Smooth muscle cell (in vitro differentiated cells): Measurements from ENCODE around the gene SINHCAF. TPM values are rescaled to one million over a fixed set of nuclear protein-coding genes. Genes with fewer than 3 reads are reported as not detected.
A peak's percentile ranks its signal among the peaks of the same experiment; 100 is the strongest.
"Not testable (repeated sequence)": the region's sequence is repeated elsewhere in the genome, so short reads cannot be mapped to it uniquely, and the experiment has no call there.

Experiments used
- DNase-seq: peaks from one replicate; lab custom pipeline; 2025; ENCODE audit not compliant: unreplicated experiment; lab: John Stamatoyannopoulos, UW
- H2AFZ ChIP-seq: fragments of 200-600 bp; sonication (generic); 2 replicates; pipeline ENCODE4 v1.6.0; 2016; ENCODE audit warnings: antibody characterized with exemption, low read depth, mild to moderate bottlenecking
- H3F3A ChIP-seq: fragments of 200-600 bp; sonication (generic); 2 replicates; pipeline ENCODE4 v1.6.0; 2017; ENCODE audit warnings: antibody characterized with exemption, low read depth
- H3K27ac ChIP-seq: fragments of 200-600 bp; sonication (generic); 2 replicates; pipeline ENCODE4 v1.5.1; 2016; ENCODE audit warnings: low read depth, mild to moderate bottlenecking
- H3K27me3 ChIP-seq: fragments of 200-600 bp; sonication (generic); 2 replicates; pipeline ENCODE4 v1.6.1; 2016; ENCODE audit warnings: low read depth, mild to moderate bottlenecking
- H3K36me3 ChIP-seq: fragments of 200-600 bp; sonication (generic); 2 replicates; pipeline ENCODE4 v1.5.1; 2016; ENCODE audit warnings: low read depth
- H3K4me1 ChIP-seq: fragments of 200-600 bp; sonication (generic); 2 replicates; pipeline ENCODE4 v1.5.1; 2016; ENCODE audit warnings: low read depth
- H3K4me2 ChIP-seq: fragments of 200-600 bp; sonication (generic); 2 replicates; pipeline ENCODE4 v1.6.0; 2016; ENCODE audit warnings: mild to moderate bottlenecking
- H3K4me3 ChIP-seq: fragments of 200-600 bp; sonication (generic); 2 replicates; pipeline ENCODE4 v1.5.1; 2016; ENCODE audit warnings: mild to moderate bottlenecking
- H3K79me2 ChIP-seq: fragments of 200-600 bp; sonication (generic); 2 replicates; pipeline ENCODE4 v1.6.0; 2016; ENCODE audit warnings: low read depth, mild to moderate bottlenecking
- H3K9ac ChIP-seq: fragments of 200-600 bp; sonication (generic); 2 replicates; pipeline ENCODE4 v1.6.0; 2016; ENCODE audit warnings: low read depth
- H3K9me3 ChIP-seq: fragments of 200-600 bp; sonication (generic); replicated peaks from 2 replicates; pipeline ENCODE4 v1.5.1; 2016; ENCODE audit warnings: low read depth
- H4K20me1 ChIP-seq: fragments of 200-600 bp; sonication (generic); 2 replicates; pipeline ENCODE4 v1.6.0; 2016; ENCODE audit warnings: low read depth
- WGBS: methylation state at CpG from one replicate; pipeline ENCODE4 v1.1.7; 2016; ENCODE audit warnings: low lambda C conversion rate; 5-methylcytosine and 5-hydroxymethylcytosine counted together
- polyA plus RNA-seq: library from polyadenylated mRNA; unstranded; fragments of >200 nt; fragmentation: Nextera tagmentation; extraction: Ambion mirVana; gene quantifications from 2 replicates; pipeline ENCODE4 v1.2.1, GENCODE V29; 2016
- total RNA-seq: library from RNA; depleted of rRNA; stranded (reverse); fragments of >200 nt; gene quantifications from 2 replicates; pipeline ENCODE4 v1.2.3, GENCODE V29; 2014
- TF ChIP-seq, protein P1 (sequence below): fragments of 200-600 bp; sonication (generic); IDR thresholded peaks from 2 replicates; pipeline ENCODE4 v1.5.1; 2017; ENCODE audit warnings: borderline replicate concordance, mild to moderate bottlenecking, antibody characterized with exemption; ENCODE audit not compliant: insufficient read depth, poor library complexity, severe bottlenecking

The SINHCAF gene
- total and polyA plus RNA-seq, 2 experiments from 2014 or later = 41.6 to 101 TPM

DNA sequence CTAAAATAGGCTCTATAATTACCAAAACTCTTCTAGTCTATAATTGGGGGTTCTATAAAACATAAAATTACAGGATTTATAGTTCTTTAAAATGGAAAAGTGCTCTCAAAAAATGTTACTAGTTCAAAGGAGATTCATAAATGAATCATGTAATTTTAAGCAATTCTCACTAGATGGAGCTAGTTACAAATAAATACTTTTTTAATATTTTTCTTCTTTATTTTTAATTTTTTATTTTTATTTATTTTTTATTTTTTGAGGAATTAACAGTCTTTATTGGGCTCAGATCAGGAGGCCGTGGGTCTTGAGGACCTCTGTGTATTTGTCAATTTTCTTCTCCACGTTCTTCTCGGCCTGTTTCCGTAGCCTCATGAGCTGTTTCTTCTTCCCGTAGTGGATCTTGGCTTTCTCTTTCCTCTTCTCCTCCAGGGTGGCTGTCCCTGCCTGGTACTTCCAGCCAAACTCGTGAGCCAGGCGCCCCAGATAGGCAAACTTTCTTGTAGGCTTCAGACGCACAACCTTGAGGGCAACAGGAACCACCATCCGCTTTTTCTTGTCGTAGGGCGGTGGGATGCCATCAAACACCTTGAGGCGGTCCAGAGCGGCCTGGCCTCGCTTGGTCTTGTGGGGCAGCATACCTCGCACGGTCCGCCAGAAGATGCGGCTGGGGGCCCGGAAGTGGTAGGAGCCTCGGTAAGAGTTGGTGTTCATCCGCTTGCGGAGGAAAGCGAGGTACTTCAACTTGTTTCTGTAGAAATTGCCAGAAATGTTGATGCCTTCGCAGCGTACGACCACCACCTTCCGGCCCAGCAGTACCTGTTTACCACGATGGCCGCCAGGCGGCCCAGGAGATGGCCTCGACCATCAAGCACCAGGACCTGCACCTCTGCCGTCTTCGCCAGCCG, 74.0 kb downstream of the SINHCAF start:
- not testable (repeated sequence) for H4K20me1 ChIP-seq, H3K27me3 ChIP-seq, H3K27ac ChIP-seq, H3K4me3 ChIP-seq, H3K79me2 ChIP-seq, H2AFZ ChIP-seq, H3K9me3 ChIP-seq, H3K4me1 ChIP-seq, H3F3A ChIP-seq, H3K4me2 ChIP-seq, DNase-seq, H3K36me3 ChIP-seq, H3K9ac ChIP-seq
- 87% methylated on average over 34 of the region's 34 CpGs for WGBS
- TF ChIP-seq, protein P1, sequence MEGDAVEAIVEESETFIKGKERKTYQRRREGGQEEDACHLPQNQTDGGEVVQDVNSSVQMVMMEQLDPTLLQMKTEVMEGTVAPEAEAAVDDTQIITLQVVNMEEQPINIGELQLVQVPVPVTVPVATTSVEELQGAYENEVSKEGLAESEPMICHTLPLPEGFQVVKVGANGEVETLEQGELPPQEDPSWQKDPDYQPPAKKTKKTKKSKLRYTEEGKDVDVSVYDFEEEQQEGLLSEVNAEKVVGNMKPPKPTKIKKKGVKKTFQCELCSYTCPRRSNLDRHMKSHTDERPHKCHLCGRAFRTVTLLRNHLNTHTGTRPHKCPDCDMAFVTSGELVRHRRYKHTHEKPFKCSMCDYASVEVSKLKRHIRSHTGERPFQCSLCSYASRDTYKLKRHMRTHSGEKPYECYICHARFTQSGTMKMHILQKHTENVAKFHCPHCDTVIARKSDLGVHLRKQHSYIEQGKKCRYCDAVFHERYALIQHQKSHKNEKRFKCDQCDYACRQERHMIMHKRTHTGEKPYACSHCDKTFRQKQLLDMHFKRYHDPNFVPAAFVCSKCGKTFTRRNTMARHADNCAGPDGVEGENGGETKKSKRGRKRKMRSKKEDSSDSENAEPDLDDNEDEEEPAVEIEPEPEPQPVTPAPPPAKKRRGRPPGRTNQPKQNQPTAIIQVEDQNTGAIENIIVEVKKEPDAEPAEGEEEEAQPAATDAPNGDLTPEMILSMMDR = peak; percentile 43

DNA sequence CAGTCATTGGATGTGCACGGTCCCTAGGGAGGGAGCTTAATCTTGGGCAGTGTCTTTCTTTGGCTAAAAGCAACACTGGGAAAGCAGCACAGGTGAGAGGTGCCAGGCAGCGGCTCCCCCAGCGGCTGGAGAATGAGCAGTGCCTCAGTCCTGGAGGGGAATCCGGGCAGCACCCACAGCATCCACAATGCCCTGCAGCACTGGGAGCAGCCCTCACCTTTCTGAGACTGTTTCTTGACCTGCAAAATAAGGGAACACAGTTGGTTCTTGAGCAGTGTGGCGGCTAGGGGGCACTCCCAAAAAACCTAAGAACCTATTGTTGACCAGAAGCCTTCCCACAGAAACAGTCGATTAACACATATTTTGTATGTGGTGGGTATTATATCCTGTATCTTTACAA, 75.8 kb downstream of the SINHCAF start:
- H4K20me1 ChIP-seq = no peaks in the 10 kb centered on the region
- no peak overlapping the region for H3K4me2 ChIP-seq
- no peak for DNase-seq
- no peak overlapping the region for H3K27ac ChIP-seq
- no peak overlapping the region for H2AFZ ChIP-seq
- no peaks in the 10 kb centered on the region for H3K79me2 ChIP-seq
- WGBS = 74% methylated on average over 6 of the region's 6 CpGs
- no peaks in the 10 kb centered on the region for H3K4me1 ChIP-seq
- TF ChIP-seq, protein P1 = no peak
- no peaks in the 10 kb centered on the region for H3K27me3 ChIP-seq
- no peak overlapping the region for H3K4me3 ChIP-seq
- no peaks in the 10 kb centered on the region for H3K9me3 ChIP-seq
- H3K36me3 ChIP-seq = no peaks in the 10 kb centered on the region
- no peak overlapping the region for H3K9ac ChIP-seq
- H3F3A ChIP-seq = no peaks in the 10 kb centered on the region

DNA sequence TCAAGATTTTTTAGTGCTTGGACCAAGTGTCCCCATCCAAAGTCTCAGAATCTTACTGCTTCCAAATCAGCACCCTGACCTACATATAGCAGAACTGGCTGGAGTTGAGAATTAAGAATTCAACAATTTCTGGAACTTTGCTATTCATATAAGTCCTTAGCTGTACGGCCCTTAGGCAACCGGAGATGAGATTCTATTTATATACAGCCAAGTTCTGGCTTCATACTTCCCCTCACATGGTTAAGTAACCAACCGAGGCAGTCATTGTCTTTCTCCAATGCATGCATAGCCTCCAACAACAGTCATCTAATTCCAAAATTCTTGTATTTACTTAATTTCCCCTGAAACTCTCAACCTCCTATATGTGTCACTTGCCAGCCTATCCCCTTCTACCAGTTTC, 76.6 kb downstream of the SINHCAF start:
- no peak overlapping the region for H3K9ac ChIP-seq
- 93% methylated on average over 3 of the region's 3 CpGs for WGBS

More for the DNA sequence above, 76.6 kb downstream of the SINHCAF start:
- H3K79me2 ChIP-seq = no peaks in the 10 kb centered on the region
- no peaks in the 10 kb centered on the region for H3K36me3 ChIP-seq
- H3F3A ChIP-seq = no peaks in the 10 kb centered on the region
- TF ChIP-seq, protein P1 = no peak
- DNase-seq = no peak
- no peak overlapping the region for H3K4me3 ChIP-seq
- no peaks in the 10 kb centered on the region for H3K4me1 ChIP-seq
- H3K27ac ChIP-seq = no peak overlapping the region
- H4K20me1 ChIP-seq = no peaks in the 10 kb centered on the region
- H3K27me3 ChIP-seq = no peaks in the 10 kb centered on the region
- no peak overlapping the region for H2AFZ ChIP-seq
- H3K4me2 ChIP-seq = no peak overlapping the region
- H3K9me3 ChIP-seq = no peaks in the 10 kb centered on the region
